Esophagus squamous epithelium (tissue), 4 donors: ENCODE results near the gene IQCE.

Source experiments
- POLR2A ChIP-seq, 4 donors: fragments of 450-650 bp; IDR thresholded peaks; one replicate each; pipeline ENCODE4 v1.6.1; 2017; ENCODE audit warnings: antibody characterized with exemption in 4 of 4, mild to moderate bottlenecking in 4 of 4, moderate library complexity in 3 of 4
- TF ChIP-seq, protein P1 (sequence below), 6 experiments: fragments of 450-650 bp in 4 of 6; fragments of 200-600 bp in 2 of 6; sonication (generic) in 2 of 6; IDR thresholded peaks; one replicate each; pipeline ENCODE4 v1.5.1; 2016 to 2019; ENCODE audit warnings: antibody characterized with exemption in 6 of 6, mild to moderate bottlenecking in 4 of 6, moderate library complexity in 4 of 6

DNA sequence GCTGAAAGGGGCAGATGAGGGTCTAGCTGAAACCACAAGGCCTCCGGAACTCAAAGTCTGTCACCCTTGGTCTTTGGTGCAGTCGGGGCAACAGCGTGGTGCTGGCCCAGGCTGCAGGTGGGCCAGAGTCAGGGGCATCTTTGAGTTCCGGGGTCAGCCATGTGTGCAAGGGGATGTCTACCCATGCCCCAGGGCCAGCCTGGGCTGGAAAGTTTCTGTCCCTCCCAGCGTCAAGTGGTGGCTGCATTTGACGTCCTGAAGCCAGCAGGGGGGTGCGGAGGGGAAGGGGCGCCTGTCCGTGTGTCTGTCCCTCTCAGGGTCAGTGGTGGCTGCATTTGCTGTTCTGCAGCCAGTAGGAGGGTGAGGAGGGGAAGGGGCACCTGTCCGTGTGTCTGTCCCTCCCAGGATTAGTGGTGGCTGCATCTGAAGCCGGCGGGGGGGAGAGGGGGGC is 4.1 kb upstream of the IQCE start:
- TF ChIP-seq, protein P1, sequence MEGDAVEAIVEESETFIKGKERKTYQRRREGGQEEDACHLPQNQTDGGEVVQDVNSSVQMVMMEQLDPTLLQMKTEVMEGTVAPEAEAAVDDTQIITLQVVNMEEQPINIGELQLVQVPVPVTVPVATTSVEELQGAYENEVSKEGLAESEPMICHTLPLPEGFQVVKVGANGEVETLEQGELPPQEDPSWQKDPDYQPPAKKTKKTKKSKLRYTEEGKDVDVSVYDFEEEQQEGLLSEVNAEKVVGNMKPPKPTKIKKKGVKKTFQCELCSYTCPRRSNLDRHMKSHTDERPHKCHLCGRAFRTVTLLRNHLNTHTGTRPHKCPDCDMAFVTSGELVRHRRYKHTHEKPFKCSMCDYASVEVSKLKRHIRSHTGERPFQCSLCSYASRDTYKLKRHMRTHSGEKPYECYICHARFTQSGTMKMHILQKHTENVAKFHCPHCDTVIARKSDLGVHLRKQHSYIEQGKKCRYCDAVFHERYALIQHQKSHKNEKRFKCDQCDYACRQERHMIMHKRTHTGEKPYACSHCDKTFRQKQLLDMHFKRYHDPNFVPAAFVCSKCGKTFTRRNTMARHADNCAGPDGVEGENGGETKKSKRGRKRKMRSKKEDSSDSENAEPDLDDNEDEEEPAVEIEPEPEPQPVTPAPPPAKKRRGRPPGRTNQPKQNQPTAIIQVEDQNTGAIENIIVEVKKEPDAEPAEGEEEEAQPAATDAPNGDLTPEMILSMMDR (IDR thresholded peaks at IDR 0.05), result no peak
- TF ChIP-seq POLR2A (IDR thresholded peaks at IDR 0.05), result no peak
